T follicular helper cell (primary cell): ENCODE measurements around the gene STOX1.
"Not testable (repeated sequence)": the region's sequence is repeated elsewhere in the genome, so short reads cannot be mapped to it uniquely, and the experiment has no call there.

Source experiments
- DNase-seq: peaks from one replicate; pipeline ENCODE4 v3.0.0-alpha.2; 2020; ENCODE audit warnings: low read depth
- total RNA-seq, 2 experiments: gene quantifications; one replicate each; lab custom pipeline; 2026; lab: John Stamatoyannopoulos, UW

The STOX1 gene, protein sequence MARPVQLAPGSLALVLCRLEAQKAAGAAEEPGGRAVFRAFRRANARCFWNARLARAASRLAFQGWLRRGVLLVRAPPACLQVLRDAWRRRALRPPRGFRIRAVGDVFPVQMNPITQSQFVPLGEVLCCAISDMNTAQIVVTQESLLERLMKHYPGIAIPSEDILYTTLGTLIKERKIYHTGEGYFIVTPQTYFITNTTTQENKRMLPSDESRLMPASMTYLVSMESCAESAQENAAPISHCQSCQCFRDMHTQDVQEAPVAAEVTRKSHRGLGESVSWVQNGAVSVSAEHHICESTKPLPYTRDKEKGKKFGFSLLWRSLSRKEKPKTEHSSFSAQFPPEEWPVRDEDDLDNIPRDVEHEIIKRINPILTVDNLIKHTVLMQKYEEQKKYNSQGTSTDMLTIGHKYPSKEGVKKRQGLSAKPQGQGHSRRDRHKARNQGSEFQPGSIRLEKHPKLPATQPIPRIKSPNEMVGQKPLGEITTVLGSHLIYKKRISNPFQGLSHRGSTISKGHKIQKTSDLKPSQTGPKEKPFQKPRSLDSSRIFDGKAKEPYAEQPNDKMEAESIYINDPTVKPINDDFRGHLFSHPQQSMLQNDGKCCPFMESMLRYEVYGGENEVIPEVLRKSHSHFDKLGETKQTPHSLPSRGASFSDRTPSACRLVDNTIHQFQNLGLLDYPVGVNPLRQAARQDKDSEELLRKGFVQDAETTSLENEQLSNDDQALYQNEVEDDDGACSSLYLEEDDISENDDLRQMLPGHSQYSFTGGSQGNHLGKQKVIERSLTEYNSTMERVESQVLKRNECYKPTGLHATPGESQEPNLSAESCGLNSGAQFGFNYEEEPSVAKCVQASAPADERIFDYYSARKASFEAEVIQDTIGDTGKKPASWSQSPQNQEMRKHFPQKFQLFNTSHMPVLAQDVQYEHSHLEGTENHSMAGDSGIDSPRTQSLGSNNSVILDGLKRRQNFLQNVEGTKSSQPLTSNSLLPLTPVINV
- total RNA-seq, result 1.0 to 2.3 reads per million in 2 experiments

DNA sequence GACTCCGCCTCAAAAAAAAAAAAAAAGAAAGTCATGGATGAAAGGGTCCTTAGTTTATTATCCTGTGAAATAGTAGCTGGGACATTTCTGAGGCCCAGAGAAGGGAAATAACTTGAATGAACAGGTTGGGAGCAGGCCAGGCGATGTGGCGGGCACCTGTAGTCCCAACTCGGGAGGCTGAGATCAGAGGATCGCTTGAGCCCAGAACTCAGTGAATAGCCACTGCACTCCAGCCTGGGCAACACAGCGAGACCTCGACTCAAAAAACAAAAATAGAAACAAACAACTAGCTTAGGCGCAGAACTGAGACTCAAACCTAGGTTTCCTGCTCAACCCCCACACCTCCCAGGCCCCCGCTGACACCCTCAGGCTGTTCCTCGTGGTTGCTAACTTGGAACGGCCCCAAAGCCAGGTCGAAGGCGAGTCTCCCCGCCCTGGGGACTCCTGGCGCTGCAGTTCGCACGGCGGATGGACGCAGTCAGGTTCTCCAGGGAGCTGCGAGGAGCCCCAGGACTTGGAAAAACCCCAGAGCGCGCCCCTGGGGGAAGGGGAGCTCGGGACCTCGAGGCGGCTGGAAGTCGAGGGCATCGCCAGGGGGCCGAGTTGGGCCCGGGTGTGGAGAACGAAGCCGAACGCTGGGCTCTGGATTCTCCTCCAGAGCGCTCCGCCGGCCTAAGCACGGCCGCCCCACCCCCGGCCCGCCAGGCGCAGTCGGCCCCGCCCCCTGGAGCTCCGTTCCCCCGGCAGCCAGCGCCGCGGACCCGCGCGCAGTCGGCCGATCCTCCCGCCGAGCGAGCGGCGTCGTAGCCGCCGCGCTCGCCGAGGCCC, at the start of gene STOX1:
Gene STOX1 (plus strand): TSS at position 768 of the 828 bp plus-strand sequence. CDS start 93 bp downstream, outside the sequence.
- peak; percentile 30 for DNase-seq

DNA sequence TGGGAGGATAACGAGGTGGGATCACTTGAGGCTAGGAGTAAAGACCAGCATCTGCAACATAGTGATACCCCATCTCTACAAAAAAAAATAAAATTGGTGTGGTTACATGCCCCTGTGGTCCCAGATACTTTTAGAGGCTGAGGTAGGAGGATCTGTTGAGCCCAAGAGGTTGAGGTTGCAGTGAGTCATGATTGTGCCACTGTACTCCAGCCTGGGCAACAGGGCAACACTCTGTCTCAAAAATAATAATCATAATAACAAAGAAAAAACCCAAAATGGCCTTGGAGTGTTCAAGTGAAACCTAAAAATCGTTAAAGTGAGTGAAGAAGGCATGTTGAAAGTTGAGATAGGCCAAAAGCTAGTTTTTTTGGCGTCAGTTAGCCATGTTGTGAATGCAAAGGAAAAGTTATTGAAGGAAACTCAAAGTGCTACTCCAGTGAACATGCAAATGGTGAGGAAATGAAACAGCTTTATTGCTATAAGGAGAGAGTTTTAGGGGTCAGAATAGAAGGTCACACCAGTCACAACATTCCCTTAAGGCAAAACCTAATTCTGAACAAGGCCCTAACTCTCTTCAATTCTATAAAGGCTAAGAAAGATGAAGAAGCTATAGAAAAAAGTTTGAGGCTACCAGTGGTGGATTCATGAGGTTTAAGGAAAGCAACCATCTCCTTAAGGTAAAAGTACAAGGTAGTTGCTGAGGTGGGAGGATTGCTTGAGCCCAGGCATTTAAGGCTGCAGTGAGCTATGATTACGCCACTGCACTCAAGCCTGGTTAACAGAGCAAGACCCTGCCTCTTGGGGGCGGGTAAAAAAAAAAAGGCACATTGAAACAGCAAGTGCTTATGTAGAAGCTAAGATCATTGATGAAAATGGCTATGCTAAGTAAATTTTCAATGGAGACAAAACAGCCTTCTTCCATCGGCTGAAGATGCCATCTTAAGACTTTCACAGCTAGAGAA, 45.4 kb upstream of the STOX1 start:
- no peak for DNase-seq

DNA sequence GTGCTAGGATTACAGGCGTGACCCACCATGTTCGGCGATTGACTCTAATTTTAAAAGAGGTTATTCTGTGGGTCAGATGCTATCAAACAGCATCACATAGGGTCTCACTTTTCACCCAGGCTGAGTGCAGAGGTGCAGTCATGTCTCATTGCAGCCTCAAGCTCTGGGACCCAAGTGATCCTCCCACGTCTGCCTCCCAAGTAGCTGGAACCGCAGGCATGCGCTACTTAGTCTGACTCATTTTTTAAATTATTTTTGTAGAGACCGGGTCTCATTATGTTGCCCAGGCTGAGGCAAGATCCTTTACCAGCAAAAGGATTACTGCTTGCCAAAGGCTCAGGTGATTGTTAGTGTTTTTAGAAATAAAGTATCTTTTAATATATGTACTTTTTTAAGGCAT, 42.9 kb upstream of the STOX1 start:
- DNase-seq, result no peak

DNA sequence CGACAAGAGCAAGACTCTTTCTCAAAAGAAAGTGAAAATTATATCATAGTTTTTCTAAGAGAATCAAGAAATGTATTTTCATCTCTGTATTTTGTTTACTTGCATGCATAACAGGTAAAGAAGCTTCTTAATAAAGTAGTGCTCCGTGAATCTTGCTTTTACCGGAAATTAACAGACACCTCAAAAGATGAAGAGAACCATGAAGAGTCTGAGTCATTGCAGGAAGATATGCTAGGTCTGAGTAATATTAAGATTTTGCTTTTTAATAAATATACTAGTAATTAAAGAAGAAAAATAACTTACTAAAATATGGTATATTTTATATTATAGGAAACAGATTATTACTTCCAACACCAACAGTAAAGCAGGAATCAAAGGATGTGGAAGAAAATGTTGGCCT, 39.5 kb upstream of the STOX1 start:
- DNase-seq, result no peak

DNA sequence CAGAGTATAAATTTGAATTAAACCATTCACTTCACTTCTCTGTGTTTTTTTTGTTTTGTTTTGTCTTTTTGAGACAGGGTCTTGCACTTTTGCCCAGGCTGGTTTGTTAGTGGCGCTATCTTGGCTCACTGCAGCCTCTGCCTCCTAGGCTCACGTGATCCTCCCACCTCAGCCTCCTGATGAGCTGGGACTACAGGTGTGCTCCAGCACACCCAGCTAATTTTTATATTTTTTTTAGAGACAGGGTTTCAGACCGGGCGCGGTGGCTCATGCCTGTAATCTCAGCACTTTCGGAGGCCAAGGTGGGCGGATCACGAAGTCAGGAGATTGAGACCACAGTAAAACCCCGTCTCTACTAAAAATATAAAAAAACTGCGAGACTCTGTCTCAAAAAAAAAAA, 36.9 kb upstream of the STOX1 start:
- DNase-seq, result no peak

DNA sequence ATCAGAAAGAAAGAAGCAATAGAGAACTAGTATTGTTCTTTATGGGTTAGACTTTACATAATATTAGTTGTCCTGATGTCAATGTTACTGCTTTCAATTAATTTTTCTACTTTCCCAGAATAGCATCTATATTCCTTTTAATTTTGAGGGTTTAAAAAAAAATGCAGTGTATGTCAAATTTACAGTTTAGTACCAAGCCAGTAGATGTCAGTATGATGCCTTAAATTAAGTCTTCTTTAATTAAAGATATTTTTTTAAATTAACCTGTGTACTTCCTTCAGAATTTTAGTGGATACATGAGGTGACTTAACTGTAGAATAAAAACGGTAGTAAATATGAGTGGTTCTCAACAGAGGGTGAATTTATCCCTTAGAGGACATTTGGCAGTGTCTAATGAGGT, 35.2 kb upstream of the STOX1 start:
- DNase-seq, result no peak

DNA sequence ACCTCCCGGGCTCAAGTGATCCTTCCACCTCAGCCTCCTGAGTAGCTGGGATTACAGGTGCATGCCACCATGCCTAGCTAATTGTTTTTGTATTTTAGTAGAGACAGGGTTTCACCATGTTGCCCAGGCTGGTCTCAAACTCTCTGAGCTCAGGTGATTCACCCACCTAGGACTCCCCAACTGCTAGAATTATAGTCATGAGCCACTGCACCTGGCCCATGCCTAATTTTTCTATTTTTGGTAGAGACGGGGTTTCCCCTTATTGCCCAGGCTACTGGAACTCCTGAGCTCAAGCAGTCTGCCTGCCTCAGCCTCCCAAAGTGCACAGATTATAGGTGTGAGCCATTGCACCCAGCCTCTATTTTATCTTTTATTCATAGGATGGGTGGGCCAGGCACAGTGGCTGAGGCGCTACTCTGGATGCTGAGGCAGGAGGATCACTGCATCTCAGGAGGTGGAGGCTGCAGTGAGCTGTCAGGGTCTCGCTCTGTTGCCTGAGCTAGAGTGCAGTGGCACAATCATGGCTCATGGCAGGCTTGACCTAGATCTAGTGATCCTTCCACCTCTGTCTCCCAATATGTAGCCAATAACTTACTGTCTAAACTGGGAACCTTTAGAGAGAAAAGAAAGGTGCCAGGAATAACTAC, 31.3 kb upstream of the STOX1 start:
- DNase-seq, result no peak

DNA sequence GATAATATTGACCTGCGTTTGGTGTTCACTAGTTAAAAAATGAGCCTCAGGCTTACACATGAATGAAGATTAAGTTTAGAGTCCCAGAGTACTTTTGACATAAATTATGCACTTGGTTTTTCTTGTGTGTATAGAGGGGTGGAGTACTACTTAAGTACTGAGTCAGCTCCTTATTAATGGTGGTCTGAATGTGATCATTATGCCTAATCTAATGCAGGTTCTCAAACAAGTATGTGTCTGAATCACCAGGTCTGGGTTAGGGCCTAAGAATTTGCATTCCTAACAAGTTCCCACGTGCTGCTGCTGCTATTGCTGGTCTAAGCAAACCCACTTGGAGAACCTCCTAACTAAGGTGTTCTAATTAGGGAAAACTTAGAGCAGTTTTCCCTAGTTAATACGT, 30.7 kb upstream of the STOX1 start:
- no peak for DNase-seq

DNA sequence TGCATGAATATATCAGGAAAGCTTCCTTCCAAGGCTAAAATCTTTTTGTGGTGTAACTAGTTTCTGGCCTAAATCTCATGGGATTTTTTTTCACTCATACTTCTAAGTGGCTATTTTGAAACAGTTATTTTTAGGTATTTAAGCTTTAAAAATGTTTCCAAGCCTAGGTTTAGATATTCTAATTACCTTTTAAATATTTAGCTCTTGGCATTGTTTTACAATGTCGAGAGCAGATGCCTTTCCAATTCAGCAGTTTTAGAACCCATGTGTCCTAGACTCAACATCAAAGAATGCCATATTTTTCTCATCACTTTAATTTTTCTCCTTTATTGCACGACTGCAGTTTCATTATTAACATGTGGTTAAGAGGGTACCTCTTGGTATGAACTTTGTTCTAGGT, 27.1 kb upstream of the STOX1 start:
- no peak for DNase-seq

DNA sequence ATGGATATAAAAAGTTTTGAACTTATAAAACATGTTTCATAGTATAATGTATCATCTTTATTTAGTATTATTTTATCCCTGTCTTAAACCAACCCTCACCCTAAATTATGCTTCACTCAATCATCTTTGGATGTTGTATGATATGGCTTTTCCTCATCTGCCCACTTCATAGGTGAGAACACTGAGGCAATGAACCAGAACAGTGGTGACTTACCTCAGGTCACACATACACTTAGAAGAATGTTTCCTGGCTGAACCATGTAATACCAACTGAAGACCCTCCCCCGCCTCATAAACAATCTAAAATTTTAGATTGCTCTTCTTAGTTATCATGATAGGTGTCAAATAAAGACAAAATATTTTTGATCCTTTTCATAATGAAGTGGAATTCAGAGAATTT, 22.6 kb upstream of the STOX1 start:
- DNase-seq, result no peak

DNA sequence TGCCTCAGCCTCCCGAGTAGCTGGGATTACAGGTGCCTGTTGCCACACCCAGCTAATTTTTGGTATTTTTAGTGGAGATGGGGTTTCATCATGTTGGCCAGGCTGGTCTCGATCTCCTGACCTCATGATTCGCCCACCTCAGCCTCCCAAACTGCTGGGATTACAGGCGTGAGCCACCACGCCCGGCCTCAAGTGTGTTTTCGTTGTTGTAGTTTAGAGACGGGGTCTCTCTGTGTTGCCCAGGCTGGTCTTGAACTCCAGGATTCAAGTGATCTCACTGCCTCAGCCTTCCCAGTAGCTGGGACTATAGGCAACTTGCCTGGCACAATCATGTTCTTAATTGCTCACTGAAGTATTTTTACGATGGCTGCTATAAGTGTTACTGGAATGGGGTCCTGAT, 16.5 kb upstream of the STOX1 start:
- not testable (repeated sequence) for DNase-seq

DNA sequence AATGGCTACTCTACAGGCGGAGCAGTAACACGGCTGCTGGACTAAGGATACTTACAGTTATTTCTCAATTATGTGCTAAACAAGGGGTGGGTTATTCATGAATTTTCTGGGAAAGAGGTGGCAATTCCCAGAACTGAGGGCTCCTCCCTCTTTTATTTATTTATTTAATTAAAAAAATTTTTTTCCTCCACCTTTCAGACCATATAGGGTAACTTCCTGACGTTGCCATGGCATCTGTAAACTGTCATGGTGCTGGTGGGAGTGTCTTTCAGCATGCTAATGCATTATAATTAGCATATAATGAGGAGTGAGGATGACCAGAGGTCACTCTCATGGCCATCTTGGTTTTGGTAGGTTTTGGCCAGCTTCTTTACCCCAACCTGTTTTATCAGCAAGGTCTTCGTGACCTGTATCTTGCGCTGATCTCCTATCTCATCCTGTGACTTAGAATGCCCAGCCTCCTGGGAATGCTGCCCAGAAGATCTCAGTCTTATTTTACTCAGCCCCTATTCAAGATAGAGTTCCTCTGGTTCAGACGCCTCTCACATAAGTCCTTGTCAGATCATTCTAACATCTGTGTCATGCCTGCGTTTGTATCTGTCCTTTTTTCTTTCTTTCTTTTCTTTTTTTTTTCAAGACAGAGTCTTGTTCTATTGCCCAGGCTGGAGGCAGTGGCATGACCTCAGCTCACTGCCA, 15.9 kb upstream of the STOX1 start:
- no peak for DNase-seq

DNA sequence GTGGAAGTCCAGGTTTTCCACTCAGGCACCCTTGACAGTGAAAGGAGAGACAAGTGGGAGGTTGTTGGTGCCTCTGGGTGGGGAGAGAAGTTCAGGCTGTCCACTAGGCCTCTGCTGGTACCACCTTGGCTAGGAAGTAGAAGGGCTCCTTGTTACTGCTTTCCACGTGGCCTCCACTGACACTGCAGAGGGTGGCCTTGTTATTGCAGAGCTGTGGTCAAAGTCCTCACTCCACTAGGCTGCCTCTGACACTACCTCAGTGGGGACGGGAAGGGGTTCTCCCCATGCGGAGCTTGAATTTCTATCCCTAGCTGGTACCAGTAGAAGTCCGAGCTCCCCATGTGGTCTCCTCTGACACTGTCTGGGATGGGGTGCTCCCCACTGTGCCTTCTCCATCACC, 14.9 kb upstream of the STOX1 start:
- no peak for DNase-seq

DNA sequence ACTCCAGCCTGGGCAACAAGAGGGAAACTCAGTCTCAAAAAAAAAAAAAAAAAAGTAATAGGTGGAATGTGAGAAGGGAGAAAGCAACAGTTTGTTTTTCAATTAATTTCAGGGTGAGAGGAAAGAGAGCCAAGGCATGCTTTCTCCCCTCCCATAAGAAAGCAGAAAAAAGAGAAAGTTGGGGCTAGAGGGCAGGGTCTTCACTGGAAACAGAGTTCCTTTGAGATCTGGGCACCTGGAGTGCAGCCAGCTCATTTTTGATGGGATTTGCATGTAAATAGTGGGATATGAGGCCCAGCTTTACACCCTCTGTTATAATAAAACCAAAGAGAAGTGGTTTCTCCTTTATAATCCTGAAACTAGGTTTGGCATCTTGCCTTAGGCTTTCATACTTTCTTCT, 13.8 kb upstream of the STOX1 start:
- DNase-seq, result no peak

DNA sequence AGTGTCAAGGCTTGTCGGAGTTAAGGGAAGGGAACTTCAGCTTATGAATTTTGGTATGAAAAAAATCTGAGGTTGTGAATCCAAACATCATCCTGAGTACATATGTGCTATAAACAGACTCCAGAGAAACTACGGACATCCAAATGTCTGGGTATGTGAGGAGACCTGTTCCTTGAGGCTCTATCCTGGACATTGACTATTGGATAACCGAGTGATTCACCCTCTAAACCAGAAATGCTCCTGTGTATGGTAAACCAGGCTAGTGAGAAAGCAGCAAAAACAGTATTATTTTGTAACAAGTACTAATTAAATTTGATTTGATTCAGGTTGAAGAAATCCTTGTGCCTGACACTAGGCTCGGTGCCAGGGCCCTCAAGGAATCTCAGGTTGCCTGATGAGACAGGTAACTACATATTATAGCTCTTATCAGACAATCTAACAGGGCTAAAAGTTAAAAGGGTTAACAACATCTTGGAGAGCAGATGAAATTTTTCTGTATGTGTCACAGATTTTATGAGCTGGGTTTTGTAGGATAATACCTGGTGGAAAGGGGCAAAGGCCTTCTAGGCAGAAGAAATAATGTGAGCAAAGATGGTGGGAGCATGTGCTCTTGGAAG, 10.4 kb upstream of the STOX1 start:
- no peak for DNase-seq

DNA sequence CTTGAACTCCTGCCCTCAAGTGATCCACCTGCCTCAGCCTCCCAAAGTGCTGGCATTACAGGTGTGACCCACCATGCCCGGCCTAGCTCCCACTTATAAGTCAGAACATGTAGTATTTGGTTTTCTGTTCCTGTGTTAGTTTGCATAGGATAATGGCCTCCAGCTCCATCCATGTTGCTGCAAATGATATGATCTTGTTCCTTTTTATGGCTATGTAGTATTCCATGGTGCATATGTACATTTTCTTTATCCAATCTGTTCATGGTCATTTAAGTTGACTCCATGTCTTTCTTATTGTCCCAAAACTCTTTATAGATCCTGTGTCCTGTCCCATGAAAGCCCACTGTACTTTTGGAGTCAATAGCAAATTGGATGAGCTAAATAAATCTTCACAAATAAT, 7.0 kb upstream of the STOX1 start:
- DNase-seq, result not testable (repeated sequence)

DNA sequence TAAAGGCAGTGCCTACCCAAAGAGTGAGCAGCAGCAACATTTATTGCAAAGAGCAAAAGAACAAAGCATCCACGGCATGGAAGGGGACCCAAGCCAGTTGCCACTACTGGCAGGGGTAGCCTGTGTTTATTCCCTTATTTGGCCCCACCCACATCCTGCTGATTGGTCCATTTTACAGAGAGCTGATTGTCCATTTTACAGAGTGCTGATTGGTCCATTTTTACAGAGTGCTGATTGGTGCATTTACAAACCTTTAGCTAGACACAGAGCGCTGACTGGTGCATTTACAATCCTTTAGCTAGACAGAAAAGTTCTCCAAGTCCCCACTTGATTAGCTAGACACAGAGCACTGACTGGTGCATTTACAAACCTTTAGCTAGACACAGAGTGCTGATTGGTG, 4.7 kb upstream of the STOX1 start:
- not testable (repeated sequence) for DNase-seq

DNA sequence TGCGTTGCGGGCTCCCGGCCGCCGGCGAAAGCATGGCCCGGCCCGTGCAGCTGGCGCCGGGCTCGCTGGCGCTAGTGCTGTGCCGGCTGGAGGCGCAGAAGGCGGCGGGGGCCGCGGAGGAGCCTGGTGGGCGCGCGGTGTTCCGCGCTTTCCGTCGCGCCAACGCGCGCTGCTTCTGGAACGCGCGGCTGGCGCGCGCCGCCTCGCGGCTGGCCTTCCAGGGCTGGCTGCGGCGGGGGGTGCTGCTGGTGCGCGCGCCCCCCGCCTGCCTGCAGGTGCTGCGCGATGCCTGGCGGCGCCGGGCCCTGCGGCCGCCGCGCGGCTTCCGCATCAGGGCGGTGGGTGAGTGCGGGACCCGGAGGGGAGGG, 245 bp downstream of the STOX1 start:
- not testable (repeated sequence) for DNase-seq

DNA sequence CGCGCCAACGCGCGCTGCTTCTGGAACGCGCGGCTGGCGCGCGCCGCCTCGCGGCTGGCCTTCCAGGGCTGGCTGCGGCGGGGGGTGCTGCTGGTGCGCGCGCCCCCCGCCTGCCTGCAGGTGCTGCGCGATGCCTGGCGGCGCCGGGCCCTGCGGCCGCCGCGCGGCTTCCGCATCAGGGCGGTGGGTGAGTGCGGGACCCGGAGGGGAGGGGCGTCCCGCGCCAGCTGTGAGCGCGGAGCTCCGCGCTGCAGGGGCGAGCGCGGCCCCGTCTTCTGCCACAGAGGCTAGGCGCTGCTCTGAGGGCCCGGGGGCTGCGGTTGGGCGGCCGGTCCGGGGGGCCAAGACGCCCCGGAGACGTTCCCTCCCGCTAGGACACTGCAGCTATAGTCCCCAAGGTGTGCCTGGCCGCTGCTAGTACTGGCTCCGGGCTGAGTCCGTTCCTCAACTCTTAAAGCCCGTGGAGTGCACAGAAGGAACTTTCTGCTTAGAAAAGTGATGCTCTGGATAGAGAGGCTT, 811 bp downstream of the STOX1 start:
- DNase-seq, result not testable (repeated sequence)
